Endothelial cell of umbilical vein (primary cell): ENCODE data around the gene C22orf23. TPM values are rescaled to one million over a fixed set of nuclear protein-coding genes. Genes with fewer than 3 reads are reported as not detected.
"Not testable (repeated sequence)": the region's sequence is repeated elsewhere in the genome, so short reads cannot be mapped to it uniquely, and the experiment has no call there.

Experiments
- BruUV-seq: library from RNA; stranded (reverse); fragments of 400-500 nt; replicated peaks from 2 replicates; lab custom pipeline; 2021; lab: Mats Ljungman, UMichigan
- CTCF ChIA-PET: fragments of 300-600, 350-600 bp; sonication (Branson Sonifier 250); formaldehyde crosslinking; loops from one replicate; lab custom pipeline; 2021; ENCODE audit warnings: antibody characterized with exemption, inconsistent platforms; lab: Charles Lee
- POLR2A ChIA-PET: fragments of 300-600, 350-600 bp; sonication (Branson Sonifier 250); formaldehyde crosslinking; loops from one replicate; lab custom pipeline; 2021; ENCODE audit warnings: antibody characterized with exemption, inconsistent platforms; lab: Charles Lee
- DNase-seq: peaks from one replicate; pipeline ENCODE4 v3.0.0-alpha.2; 2011; ENCODE audit warnings: low read depth, low spot score
- FAIRE-seq: peaks from 2 replicates; lab custom pipeline; 2011; peaks lifted over from hg19 to GRCh38; lab: Jason Lieb, UNC
- H2AFZ ChIP-seq: 2 replicates; pipeline ENCODE4 v1.6.0; 2012; ENCODE audit warnings: low read depth, low read length, control low read depth, inconsistent platforms
- H3K27ac ChIP-seq: 2 replicates; pipeline ENCODE4 v1.5.1; 2011; ENCODE audit warnings: low read depth, mild to moderate bottlenecking, control low read depth, low read length, moderate library complexity; ENCODE audit not compliant: insufficient read depth
- H3K27me3 ChIP-seq, 2 experiments: 2 replicates each; pipeline versions ENCODE4 v1.6.0 to v1.6.1; 2011; ENCODE audit warnings: low read length in 2 of 2, mixed read lengths in 1 of 2; ENCODE audit not compliant: control insufficient read depth in 2 of 2, insufficient read depth in 2 of 2
- H3K36me3 ChIP-seq, 2 experiments: 2 replicates in 1 of 2; 3 replicates in 1 of 2; pipeline ENCODE4 v1.5.1; 2011; ENCODE audit warnings: low read length in 2 of 2, mild to moderate bottlenecking in 1 of 2, moderate library complexity in 1 of 2; ENCODE audit not compliant: control insufficient read depth in 2 of 2, insufficient read depth in 2 of 2; ENCODE audit errors: extremely low read depth in 1 of 2
- H3K4me1 ChIP-seq: 3 replicates; pipeline ENCODE4 v1.5.1; 2011; ENCODE audit warnings: mild to moderate bottlenecking, low read length; ENCODE audit not compliant: control insufficient read depth, insufficient read depth; ENCODE audit errors: extremely low read depth
- H3K4me2 ChIP-seq: 2 replicates; pipeline ENCODE4 v1.6.1; 2011; ENCODE audit warnings: low read length, control low read depth, mixed read lengths; ENCODE audit not compliant: insufficient read depth
- H3K4me3 ChIP-seq, 3 experiments: fragments of 200-600 bp in 1 of 3; sonication (generic), shearing (Covaris generic) in 1 of 3; replicated peaks in 1 of 3; 2 replicates each; pipeline ENCODE4 v1.5.1; 2011 to 2016; ENCODE audit warnings: control low read depth in 3 of 3, low read length in 3 of 3, mild to moderate bottlenecking in 2 of 3, inconsistent platforms in 1 of 3, low read depth in 1 of 3, moderate library complexity in 1 of 3; ENCODE audit not compliant: insufficient read depth in 1 of 3
- H3K79me2 ChIP-seq: 2 replicates; pipeline ENCODE4 v1.6.0; 2012; ENCODE audit warnings: low read length, inconsistent platforms; ENCODE audit not compliant: control insufficient read depth, insufficient read depth
- H3K9ac ChIP-seq: replicated peaks from 2 replicates; pipeline ENCODE3; 2011; ENCODE audit warnings: low read length, control low read depth; ENCODE audit not compliant: insufficient read depth; ENCODE audit errors: extremely low read depth
- H3K9me1 ChIP-seq: replicated peaks from 3 replicates; pipeline ENCODE4 v1.6.0; 2011; ENCODE audit warnings: mild to moderate bottlenecking, low read length; ENCODE audit not compliant: control insufficient read depth, insufficient read depth; ENCODE audit errors: extremely low read depth
- H3K9me3 ChIP-seq: replicated peaks from 2 replicates; pipeline ENCODE4 v1.5.1; 2012; ENCODE audit warnings: low read length, inconsistent platforms; ENCODE audit not compliant: control insufficient read depth, insufficient read depth
- H4K20me1 ChIP-seq: replicated peaks from 2 replicates; pipeline ENCODE3; 2011; ENCODE audit warnings: mild to moderate bottlenecking, low read length; ENCODE audit not compliant: control insufficient read depth, insufficient read depth; ENCODE audit errors: extremely low read depth
- EZH2 ChIP-seq: IDR thresholded peaks from 2 replicates; pipeline ENCODE4 v1.6.1; 2012; ENCODE audit warnings: borderline replicate concordance, low read depth, mild to moderate bottlenecking, moderate library complexity, low read length, inconsistent platforms; ENCODE audit not compliant: severe bottlenecking
- GATA2 ChIP-seq: IDR thresholded peaks from 2 replicates; pipeline ENCODE4 v1.7.0; 2011; ENCODE audit warnings: low read depth, mild to moderate bottlenecking, moderate library complexity, mixed read lengths, low read length; ENCODE audit not compliant: insufficient read length, insufficient read depth
- MYC ChIP-seq: IDR thresholded peaks from one replicate; pipeline ENCODE4 v1.6.1; 2011; ENCODE audit warnings: mild to moderate bottlenecking, low read depth, low read length
- POLR2A ChIP-seq: IDR thresholded peaks from 2 replicates; pipeline ENCODE4 v1.6.1; 2012; ENCODE audit warnings: low read depth, mild to moderate bottlenecking, control low read depth, low read length
- dilution Hi-C: fragments of 300-500 bp; cut with MboI; formaldehyde crosslinking; loops from one replicate; pipeline ENCODE4 v1.15.0; 2019; ENCODE audit warnings: low sequenced_read_pairs; ENCODE audit not compliant: extremely low pct_ligation_motif_present
- intact Hi-C: fragments of 100-400 bp; cut with micrococcal nuclease; formaldehyde crosslinking; loops from one replicate; pipeline ENCODE4 v1.10.0; 2022
- polyA plus RNA-seq, 4 experiments: library from polyadenylated mRNA; depleted of rRNA in 3 of 4; stranded (reverse) in 3 of 4; unstranded in 1 of 4; fragments of >200 nt; gene quantifications; 2 replicates each; pipeline versions ENCODE4 v1.2.1 to v1.2.3, GENCODE V29; 2011 to 2012; ENCODE audit warnings: missing spikeins in 1 of 4
- total RNA-seq: library from RNA; stranded (reverse); gene quantifications from 2 replicates; pipeline ENCODE4 v1.2.3, GENCODE V29; 2021

C22orf23 gene
- total and polyA plus RNA-seq, 2 donors (not counting 3 experiments of a cell fraction or from before 2014, with no cell fraction given), result 0.23 to 0.44 TPM

- FAIRE-seq, result no peak
- H3K9me1 ChIP-seq, result no peaks in the 10 kb centered on the region
- no peak overlapping the region for H2AFZ ChIP-seq
- H3K79me2 ChIP-seq, result peaks cover 15% of the 10 kb centered on the region
- no TSS peak for BruUV-seq
- H3K4me2 ChIP-seq, result no peak overlapping the region
- dilution Hi-C loops (no loop called here), intact Hi-C loops (no loop called here)
- peaks cover 14% of the 10 kb centered on the region for H3K4me1 ChIP-seq
- no peak overlapping the region for H3K27ac ChIP-seq
- ChIA-PET CTCF (interaction anchor here (1.6 kb wide), 1 partner anchor 61 kb away, joined by 4 read pairs; no protein-coding TSS in a partner anchor), POLR2A (no interaction called here)
- H3K9me3 ChIP-seq, result no peaks in the 10 kb centered on the region
- no peak overlapping the region for H3K9ac ChIP-seq
- no peaks in the 10 kb centered on the region for H4K20me1 ChIP-seq
- peaks cover 11 to 33% of the 10 kb centered on the region in 2 experiments for H3K36me3 ChIP-seq
- DNase-seq, result no peak
- H3K4me3 ChIP-seq, result no peak overlapping the region
- no peaks in the 10 kb centered on the region for H3K27me3 ChIP-seq
- TF ChIP-seq GATA2 (no peak), EZH2 (no peak), MYC (no peak), POLR2A (no peak)
Measured at GRCh38 chr22:37957232-37957631, 3.8 kb upstream of the C22orf23 start.

- H4K20me1 ChIP-seq, H3K4me2 ChIP-seq, dilution Hi-C loops, H3K9me1 ChIP-seq, H3K9me3 ChIP-seq, H3K27ac ChIP-seq, H2AFZ ChIP-seq, DNase-seq, intact Hi-C loops, POLR2A ChIA-PET, H3K4me3 ChIP-seq, H3K27me3 ChIP-seq, FAIRE-seq, H3K9ac ChIP-seq, BruUV-seq: not testable (repeated sequence)
- peaks cover 7 to 20% of the 10 kb centered on the region in 2 experiments for H3K36me3 ChIP-seq
- H3K4me1 ChIP-seq, result peaks cover 14% of the 10 kb centered on the region
- peaks cover 15% of the 10 kb centered on the region for H3K79me2 ChIP-seq
- CTCF ChIA-PET, result interaction anchor here (2.2 to 2.4 kb wide), 2 partner anchors 9 to 15 kb away, joined by 4 to 10 read pairs; no protein-coding TSS in a partner anchor
Measured at GRCh38 chr22:37955825-37956397, 2.5 kb upstream of the C22orf23 start.
